ENCODE results near the gene GHRL.

The GHRL gene

GRCh38 chr3:10292505-10293419 lies at the start of gene GHRL:
Gene GHRL (minus strand): TSS chr3:10292947. CDS start chr3:10290180, 2,767 bp downstream.
- no peak for DNase-seq

- no peak for DNase-seq
Observed at GRCh38 chr3:10341901-10342398, 49.2 kb upstream of the GHRL start.

GRCh38 chr3:10340476-10340875 lies 47.7 kb upstream of the GHRL start:
- DNase-seq, result no peak

- no peak for DNase-seq
Observed at GRCh38 chr3:10340046-10340445, 47.3 kb upstream of the GHRL start.

GRCh38 chr3:10339376-10339955 lies 46.7 kb upstream of the GHRL start:
- no peak for DNase-seq

- DNase-seq, result no peak
Observed at GRCh38 chr3:10338591-10339353, 46.0 kb upstream of the GHRL start.

- DNase-seq, result no peak
Observed at GRCh38 chr3:10338164-10338470, 45.4 kb upstream of the GHRL start.

GRCh38 chr3:10337323-10338163 lies 44.8 kb upstream of the GHRL start:
- no peak for DNase-seq

GRCh38 chr3:10336761-10337160 lies 44.0 kb upstream of the GHRL start:
- no peak for DNase-seq

GRCh38 chr3:10335871-10336622 lies 43.3 kb upstream of the GHRL start:
- no peak for DNase-seq

GRCh38 chr3:10335190-10335738 lies 42.5 kb upstream of the GHRL start:
- no peak for DNase-seq

- DNase-seq, result no peak
Observed at GRCh38 chr3:10334459-10334858, 41.7 kb upstream of the GHRL start.

- no peak for DNase-seq
Observed at GRCh38 chr3:10334042-10334441, 41.3 kb upstream of the GHRL start.

GRCh38 chr3:10333349-10333650 lies 40.6 kb upstream of the GHRL start:
- DNase-seq, result no peak

- DNase-seq, result no peak
Observed at GRCh38 chr3:10332481-10333348, 40.0 kb upstream of the GHRL start.

GRCh38 chr3:10331320-10331719 lies 38.6 kb upstream of the GHRL start:
- DNase-seq, result no peak

- no peak for DNase-seq
Observed at GRCh38 chr3:10330319-10330718, 37.6 kb upstream of the GHRL start.

- no peak for DNase-seq
Observed at GRCh38 chr3:10329495-10330015, 36.8 kb upstream of the GHRL start.

- no peak for DNase-seq
Observed at GRCh38 chr3:10328460-10329071, 35.8 kb upstream of the GHRL start.

- no peak for DNase-seq
Observed at GRCh38 chr3:10327592-10327991, 34.8 kb upstream of the GHRL start.
